T-helper 2 cell (primary cell): Measurements from ENCODE around the gene HERC2.
"Not testable (repeated sequence)": the region's sequence is repeated elsewhere in the genome, so short reads cannot be mapped to it uniquely, and the experiment has no call there.

Experiments used
- DNase-seq, 5 experiments: peaks; one replicate each; pipeline versions ENCODE4 v3.0.0 to v3.0.0-alpha.2; 2012 to 2022

Gene HERC2

DNA sequence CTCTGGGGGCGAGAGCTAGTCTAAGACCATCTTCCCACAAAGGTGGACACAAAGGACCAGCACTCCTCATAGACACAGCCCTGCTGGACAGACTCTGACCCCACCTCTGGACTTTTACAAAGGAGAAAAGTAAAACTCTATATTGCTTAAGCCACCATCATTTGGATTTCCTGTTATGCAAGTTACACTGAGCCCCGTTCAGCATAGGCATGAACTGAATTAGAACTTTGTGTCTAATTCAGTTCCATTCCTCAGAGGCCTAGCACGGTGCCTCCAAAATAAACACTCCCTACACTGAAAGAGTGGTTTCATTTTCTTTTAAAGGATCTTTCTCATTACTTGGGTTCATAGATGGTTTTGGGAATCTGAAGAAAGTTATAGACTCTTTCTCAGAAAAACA, 143.7 kb downstream of the HERC2 start:
- DNase-seq = no peak

DNA sequence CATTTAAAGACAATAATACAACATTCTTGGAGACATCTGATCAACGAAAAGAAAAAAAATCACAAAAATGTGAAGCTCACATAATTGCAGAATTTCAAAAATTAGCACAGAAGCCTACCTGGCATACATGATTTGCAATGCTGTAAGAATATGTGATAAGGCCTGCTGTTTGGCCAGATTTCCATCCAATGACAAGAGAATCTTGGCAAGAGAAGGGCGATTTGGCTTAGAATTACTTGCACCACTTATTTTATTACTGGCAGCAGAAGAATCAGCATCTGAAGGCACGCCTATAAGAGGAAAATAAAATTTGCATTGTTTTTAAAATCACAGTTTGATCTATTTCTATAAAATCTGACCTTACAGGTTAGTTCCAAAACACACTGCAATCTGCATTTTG, 152.6 kb downstream of the HERC2 start:
- DNase-seq = no peak

DNA sequence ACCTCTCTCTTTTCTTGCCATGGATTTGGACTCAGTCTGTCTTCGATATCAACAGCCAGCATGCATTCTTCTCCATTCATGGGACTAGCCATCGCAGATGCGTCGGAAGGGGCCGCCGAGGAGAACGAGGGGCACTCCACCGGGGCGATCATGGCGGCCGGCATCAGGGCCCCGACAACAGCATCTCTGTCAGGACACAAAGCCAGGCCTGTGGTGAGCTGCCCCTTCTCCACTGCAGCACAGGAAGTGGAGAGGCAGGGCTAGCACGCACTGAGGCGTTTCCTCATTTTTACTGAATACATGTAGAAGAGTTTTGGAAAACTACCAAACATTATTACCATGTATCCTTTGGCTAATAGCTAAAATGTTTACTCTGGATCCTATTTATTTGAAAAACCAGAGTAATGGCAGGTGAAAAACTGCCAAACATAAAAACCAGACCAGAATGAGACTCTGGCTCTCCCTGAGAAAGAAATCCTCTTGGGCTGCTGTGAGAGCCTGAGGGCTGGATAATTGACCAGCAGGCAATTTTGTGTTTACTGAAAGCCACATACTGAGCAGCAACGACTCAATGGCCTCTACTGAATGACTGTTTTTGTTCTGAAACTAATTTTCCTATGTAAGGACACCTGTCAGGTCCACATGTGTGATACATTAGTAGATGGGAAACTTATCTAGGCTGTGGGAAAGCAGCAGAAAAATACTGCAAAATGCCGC, 153.4 kb downstream of the HERC2 start:
- not testable (repeated sequence) for DNase-seq

DNA sequence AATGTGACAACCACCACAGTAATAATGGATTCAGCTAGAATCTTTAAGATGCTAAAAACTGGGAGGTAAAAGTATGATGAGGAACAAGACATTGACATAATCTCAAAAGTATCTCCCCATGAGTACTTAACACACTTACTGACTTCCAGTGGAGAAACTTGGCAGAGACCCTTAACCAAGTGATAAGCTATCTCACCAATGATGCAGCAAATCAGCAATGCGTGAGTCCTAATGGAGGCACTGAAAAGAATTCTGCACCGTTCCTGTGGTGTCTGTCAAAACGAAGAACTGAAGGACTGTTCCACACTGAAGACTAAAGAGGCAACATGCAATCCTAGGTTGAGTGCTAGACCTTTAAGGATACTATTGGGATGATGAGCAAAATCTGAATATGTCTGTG, 154.9 kb downstream of the HERC2 start:
- no peak for DNase-seq

DNA sequence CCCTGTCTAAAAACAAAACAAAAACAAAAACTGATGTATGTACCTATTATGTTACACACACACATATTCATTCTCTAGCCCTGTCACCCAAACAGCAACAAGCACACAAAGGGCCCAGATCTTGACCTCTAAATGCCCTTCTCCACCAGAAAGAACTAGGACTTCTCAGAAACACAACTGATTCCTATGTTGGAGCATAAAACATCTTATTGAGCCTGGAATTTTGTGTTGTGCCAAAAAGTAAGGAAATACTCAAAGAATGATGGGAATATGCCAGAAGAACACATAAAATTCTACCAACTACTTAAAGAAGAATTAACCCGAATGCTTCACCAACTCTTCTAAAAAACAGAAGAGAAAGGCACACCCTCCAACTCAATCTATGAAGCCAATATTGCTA, 156.2 kb downstream of the HERC2 start:
- DNase-seq = no peak

DNA sequence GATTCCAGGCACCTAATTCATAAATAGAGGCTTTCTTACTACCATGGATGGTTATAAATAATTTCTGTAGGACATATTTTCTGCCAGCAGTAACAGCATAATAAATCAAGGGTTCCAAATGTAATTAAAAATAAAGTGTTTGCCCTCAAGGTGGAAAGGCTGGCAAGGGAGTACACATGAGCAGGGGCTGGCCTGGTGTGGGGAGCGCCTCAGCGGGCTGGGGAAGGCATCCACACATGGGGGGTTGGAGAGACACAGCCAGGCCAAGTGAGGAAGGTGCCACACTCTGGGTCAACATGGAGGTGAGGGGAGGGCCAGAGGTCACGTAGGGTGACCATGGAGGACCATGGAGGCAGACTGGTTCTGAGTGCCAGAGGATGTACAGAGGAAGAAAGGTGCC, 157.1 kb downstream of the HERC2 start:
- no peak for DNase-seq

DNA sequence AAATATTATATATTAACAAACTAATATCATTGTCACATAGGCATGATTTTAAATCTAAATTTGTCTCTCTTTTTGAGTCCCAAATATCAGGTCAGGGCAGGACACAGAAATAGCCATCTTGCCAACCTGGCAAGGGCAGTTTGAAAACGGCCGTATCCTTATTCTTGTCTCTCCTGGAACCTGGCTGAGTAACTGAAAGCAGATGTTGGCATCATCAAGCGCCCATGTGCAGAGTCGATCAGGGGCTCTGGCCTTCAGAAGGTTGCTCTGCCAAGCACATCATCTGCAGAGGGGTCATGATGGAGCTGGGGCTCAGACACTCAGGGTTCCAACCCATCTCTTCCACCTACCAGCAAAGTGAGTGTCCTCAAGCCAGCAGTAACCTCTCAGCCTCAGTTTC, 167.7 kb downstream of the HERC2 start:
- no peak for DNase-seq

DNA sequence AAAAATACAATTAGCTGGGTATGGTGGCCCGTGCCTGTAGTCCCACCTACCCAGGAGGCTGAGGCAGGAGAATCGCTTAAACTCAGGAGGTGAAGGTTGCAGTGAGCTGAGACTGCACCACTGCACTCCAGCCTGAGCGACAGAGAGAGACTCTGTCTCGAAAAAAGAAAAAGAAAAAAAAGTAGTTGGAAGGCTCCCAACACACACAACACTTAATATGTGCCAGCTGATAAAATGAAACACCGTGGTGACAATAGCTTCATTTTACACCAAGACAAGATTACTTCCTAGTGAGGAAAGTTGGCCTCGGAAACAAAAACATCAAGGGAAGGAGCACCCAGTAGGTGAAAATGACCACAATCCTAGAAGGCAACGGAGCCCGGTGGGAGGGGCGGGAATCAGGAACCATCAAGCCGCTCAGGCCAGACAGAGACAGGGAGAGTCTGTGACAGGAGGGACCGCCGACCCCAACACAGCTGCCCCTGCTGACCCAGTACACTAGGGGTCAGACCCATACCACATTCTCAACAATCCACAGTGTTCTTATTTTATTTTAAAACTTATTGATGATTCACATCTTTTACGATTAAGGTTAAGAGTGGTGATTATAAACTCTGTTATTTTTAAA, 168.4 kb downstream of the HERC2 start:
- DNase-seq = no peak

DNA sequence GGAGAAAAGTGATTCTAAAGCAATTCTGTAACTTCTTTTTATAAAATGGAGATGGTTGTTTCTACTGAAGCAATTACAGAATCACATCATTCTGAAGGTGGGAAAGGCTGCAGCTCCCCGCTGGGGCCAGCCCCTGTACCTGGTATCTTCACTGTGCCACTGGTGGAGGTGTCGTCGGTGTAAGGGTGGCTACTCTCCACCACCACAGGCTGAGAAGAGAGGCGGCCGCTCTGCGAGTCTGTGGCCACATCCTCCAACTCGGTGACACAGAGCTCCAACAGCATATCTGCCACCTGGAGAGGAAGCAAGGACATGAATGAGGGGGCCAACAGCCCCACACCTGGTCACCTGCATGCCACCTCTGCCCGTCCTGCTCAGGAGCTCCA, 169.4 kb downstream of the HERC2 start:
- not testable (repeated sequence) for DNase-seq

DNA sequence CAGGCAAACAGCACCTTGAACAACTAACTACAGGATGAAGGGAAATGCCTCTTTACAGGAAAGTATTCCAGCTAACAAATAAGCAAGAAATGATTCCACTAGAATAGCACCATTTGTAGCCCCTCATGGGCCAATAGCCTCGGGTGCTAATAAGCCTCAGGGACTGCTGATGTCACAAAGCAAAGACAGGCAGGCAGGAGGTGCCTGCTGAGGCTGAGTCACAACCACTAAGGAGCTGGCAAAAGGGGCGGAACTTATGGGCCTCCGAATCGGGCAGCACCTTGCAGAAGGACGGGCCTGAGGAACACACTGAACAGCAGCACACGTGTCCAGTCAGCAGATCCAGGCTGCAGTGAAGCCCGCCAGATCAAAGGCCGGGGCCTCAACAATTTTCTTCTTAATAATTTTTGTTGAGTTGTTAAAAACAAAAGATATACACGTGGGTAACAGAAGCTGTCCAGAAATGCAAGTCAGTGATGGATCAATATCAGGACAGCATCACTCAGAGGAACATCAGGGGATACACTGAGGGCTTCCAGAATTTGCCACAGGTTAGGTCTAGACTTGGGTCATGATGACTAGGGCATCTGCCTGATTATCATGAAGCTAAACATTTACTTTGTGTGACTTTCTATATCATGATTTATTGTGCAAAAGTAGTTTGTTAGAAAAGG, 170.0 kb downstream of the HERC2 start:
- peak in 1 of 5 experiments; percentile 49 for DNase-seq

DNA sequence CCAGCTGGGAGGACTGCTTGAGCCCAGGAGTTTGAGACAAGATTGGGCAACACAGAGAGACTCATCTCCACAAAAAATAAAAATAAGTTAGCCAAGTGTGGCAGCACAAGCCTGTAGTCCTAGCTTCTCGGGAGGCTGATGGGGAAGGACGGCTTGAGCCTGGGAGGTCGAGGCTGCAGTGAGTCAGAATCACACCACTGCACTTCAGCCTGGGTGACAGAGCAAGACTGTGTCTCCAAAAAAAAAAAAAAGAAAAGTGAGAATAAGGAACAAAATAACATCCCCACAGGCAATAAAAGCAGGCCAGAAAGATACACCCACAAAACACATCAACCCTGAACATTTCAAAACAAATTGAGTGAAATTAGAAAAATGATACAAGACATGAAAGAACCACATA, 174.2 kb downstream of the HERC2 start:
- DNase-seq = no peak

DNA sequence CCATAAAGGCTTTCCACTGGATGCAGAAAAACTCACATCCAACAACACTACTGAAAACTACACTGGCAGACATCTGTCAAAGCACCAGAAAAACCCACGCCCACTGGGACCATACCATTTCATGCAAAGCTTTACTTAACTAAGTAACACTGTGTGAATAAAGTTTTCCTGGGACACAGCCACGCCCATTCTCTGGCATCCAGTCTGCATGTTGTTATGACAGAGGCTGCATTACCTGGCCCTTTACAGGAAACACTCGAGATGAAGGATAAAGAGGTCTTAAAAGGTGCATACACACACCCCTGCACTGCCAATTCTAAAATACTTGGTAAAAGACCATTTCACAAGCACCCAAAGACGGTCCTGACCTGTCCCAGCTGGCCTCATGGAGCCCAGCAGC, 176.6 kb downstream of the HERC2 start:
- not testable (repeated sequence) for DNase-seq

DNA sequence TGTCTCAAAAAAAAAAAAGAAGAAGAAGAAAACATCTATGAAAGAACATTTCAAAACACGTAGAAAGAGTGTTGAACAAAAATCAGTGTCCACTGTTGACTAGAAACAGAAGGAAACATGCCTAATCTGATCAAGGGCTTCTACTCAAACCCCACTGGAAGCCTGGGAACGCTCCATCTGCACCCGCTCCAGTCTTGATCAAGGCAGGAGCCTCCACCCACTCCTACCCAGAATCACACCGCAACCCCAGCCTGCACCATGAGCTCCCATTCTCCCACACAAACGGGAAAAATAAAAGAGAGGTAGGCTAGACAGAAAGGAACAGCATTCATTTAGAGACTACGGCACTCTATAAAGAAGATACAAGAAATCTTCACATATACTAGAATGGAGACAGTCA, 181.9 kb downstream of the HERC2 start:
- no peak for DNase-seq

DNA sequence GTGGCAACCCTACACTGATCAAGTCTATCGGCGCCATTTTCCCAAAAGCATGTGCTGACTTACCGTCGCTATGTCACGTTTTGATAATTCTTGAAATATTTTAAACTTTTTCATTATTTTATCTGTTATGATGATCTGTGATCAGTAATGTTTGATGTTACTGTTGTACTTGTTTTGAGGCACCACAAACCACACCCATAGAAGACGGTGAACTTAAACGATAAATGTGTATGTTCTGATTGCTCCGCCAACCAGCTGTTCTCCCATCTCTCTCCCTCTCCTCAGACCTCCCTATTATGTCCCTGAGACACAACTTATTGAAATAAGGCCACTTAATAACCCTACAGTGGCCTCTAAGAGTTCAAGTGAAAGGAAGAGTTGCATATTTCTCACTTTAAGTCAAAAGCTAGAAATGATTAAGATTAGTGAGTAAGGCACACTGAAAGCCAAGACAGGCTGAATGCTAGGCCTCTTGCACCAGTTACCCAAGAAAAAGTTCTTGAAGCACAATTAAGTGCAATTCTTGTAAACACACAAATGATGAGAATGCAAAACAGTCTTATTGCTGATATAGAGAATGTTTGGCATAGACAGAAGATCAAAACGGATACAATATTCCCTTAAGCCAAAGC, 184.5 kb downstream of the HERC2 start:
- DNase-seq = peak in 1 of 5 experiments; percentile 56

DNA sequence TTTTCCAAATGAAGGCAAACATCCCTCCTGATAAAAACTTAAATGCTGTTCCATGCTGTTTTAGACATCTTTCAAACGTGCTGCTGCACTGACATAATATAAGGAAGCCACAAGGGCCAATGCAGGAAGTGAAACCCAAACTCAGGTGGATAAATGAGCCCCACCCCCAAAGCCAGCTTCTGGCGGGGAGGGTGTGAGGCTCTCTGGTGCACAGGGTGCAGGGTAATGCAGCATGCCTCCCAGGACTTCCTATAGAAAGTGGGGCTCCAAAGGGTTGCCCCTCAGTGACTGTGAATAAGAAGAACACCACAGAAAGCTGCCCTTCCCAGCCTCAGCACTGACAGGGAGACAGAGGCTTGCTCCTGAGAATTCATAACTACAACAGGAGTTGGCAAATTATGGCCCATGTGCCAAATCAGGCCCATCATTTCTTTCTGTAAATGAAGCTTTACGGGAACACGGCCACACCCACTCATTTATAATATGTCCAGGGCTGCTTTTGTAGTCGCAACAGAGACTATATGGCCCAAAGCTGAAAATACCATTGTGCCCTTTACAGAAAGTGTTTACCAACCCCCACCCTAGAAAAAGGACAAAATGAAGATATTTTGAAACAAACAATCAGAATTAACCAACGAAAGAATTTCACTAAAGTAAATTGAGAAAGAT, 185.6 kb downstream of the HERC2 start:
- peak in 1 of 5 experiments; percentile 77 for DNase-seq

DNA sequence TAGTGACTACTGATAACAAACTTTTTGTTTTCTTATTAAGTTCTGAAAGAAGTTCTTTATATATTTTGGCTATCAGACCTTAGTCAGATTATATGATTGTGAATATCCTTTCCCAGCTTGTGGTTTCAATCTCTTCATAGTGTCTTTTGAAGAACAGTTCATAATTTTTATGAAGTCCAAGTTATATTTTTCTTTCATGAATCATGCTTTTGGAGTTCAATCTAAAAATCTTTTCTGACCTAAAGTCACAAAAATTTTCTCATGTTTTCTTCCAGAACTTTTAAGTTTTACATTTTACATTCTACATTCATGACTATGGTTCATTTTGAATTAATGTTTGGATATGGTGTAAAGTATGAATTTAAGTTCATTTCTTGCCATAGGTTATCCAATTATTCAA, 188.7 kb downstream of the HERC2 start:
- DNase-seq = no peak

DNA sequence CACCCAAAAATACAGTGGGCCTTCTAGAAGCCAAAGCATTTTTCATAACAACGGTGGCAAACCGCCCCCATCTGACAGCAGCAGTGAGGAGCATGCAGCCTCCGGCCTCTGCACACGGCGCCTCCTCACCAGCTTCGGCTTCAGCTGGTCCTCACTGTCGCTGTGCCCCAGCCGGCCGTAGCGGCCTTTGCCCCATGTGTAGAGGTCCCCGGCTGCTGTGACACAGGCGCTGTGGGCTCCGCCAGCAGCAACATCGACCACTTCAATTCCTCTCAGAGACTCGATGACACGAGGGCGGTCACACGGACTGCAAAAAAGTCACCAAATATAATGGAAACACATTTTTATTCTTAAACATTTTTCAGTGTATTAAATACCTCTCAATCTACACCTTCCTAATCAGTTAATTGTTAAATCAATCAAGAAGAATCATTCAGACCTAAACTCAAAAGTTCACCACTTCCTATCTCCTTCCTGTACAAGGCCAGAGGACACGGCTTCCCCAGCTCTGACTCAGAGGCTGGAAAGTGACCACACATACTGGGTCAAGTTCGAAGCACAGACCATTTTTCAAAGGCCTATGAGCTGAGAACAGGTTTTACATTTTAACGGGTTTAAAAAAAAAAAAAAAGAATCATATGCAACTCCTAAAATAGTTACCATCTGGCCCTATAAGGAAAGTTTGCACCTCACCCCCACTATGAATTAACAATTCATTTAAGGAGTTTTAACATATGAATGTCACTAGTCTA, 189.3 kb downstream of the HERC2 start:
- no peak for DNase-seq

DNA sequence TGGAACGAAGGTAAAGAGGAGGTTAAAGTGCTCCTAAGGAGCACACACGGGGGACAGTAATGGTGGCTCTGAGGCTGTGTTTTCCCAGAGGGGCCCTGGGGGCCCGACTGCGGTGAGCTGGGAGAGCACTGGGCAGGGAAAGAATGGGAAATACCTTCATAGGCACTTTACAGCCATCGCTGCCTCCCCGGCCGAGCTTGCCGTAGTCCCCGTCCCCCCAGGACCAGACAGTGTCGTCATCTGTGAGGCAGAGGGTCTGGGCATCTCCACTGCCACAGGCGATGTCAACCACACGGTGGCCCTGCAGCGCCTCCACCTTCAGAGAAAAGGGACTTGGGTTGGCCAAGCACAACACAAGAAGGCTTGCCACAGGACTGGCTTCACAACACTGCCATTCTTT, 190.0 kb downstream of the HERC2 start:
- DNase-seq = no peak

DNA sequence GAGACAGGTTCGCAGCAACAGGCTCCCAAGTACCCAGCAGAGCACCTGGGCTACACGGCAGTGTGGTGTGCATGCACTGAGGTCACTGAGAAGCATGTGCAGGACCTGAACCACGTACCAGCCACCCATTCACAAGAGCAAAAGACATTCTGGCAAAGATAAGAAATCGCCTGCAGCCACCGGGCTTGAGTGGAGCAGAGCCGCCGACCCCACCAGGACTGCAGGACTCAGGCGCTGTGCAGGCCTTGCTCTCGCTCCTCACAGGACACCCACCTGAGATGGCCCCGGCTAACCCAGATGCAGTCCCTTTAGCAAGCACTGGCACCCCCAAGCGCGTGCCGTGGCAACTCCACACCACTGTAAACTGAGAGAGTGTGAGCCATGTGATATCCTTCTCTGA, 190.6 kb downstream of the HERC2 start:
- no peak for DNase-seq

DNA sequence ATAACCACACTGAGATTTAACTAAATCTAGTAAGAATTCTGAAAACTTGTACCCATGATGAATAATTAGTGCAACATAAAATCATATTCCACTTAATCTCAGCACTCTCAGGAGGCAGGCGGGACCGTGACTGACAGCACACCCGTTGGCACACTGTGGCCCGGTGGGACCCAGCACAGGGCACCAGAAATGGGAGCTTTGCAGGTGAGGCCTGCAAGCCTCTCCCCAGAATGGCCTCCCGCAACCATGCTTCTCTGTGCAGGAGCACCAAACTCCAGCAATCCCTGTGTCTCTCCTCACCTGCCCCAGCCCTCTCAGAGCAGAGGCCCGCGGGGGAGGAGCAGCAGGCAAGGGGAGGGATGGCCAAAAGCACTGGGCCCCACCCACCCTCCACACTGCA, 191.3 kb downstream of the HERC2 start:
- no peak for DNase-seq

DNA sequence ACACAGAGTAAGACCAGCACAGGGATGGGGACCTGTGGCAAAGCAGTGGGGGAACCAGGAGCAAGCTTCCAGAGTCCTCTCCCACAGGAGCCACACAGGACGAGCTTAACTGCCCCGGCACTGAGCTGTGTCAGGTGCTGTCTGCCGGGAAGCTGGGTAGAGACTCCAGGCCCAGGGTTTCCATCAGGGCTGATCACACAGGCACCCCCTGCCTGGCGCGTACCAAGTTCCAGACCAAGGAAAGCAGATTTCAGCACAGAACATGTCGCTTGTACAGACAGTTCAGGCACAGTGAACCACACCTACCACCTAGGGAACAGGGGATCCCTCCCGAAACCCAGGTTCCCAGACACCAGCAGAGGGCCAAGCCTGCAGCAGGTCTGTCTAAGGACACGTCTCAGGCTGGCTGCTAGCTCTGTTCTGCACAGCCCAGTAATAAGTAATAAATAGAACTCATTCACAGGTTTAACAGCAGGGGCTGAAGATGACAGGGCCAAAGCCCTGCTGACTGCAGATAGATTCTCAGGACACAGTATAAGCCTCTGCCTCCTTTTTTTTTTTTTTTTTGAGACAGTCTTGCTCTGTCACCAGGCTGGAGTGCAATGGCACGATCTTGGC, 192.6 kb downstream of the HERC2 start:
- no peak for DNase-seq

DNA sequence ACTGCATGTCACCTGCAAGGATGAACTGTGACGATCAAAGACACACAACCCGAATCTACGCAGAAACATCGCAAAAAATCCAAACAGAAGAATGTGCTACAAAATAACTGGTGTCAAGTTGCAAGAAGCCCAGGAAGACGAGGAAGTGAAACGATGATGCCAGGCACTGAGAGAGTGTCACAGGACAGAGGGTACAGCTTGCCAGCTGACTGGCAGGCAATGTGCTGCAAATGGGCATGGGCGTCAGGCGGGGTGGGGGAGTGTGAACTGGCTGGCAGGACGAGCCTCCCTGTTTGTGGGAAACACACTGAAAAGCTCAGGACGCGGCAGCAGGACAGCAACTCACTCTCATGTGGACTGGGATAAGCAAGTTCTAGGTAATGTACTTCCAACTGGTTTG, 193.9 kb downstream of the HERC2 start:
- DNase-seq = no peak
